HuH-7 (cell line): ENCODE results near the gene RETNLB.

Source experiments
- DNase-seq: peaks from one replicate; pipeline ENCODE4 v3.0.0; 2011; ENCODE audit warnings: low spot score

RETNLB gene, protein sequence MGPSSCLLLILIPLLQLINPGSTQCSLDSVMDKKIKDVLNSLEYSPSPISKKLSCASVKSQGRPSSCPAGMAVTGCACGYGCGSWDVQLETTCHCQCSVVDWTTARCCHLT

GRCh38 chr3:108757404-108757982 lies at the start of gene RETNLB:
TSS of gene RETNLB (minus strand) at chr3:108757410. CDS start at chr3:108757185, 225 bp downstream.
- DNase-seq = no peak

DNA sequence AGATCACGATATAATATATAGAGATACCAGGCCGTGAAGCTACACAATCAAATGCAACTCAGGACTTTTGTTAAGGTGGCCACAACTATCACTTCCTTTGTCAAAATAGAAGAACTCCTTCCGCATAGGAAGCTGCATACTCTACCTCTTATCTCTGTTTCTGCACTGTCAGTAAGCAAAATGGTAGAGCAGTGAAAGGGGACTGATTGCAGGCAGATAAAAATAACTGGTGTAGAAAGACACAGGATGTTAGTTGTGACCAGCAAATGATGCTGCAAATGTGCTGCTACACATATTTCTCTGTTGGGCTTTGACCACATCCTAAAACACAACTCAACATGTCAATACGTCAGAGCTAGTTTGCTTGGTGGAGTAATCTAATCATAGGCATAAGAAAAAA lies 49.1 kb upstream of the RETNLB start:
- DNase-seq = no peak

GRCh38 chr3:108804966-108805365 lies 47.8 kb upstream of the RETNLB start:
- no peak for DNase-seq

- no peak for DNase-seq
These were observed 47.2 kb upstream of the RETNLB start for GRCh38 chr3:108804437-108804836.

GRCh38 chr3:108791473-108791872 lies 34.3 kb upstream of the RETNLB start:
- no peak for DNase-seq

- no peak for DNase-seq
These were observed 23.0 kb upstream of the RETNLB start for GRCh38 chr3:108780235-108780634.

DNA sequence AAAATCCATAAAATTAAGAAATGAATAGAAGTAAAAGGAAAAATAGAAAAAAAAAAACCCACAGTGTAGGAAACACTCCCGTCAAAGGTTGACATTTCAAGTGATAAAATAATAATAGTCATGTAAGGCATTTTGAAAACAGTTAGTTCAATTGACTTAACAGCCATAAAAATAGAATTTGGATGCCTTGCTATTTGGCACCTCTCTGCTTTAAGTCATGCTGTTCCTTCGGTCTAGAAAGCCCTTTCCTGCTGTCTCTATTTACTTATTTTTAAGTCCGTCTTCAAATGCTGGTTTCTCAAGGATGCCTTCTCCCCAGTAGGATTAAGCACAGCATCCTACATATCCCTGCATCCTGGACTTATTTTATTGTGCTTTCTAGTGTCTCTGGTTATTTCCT lies 22.3 kb upstream of the RETNLB start:
- DNase-seq = no peak

GRCh38 chr3:108775649-108776048 lies 18.4 kb upstream of the RETNLB start:
- no peak for DNase-seq

- DNase-seq = no peak
These were observed 10.0 kb upstream of the RETNLB start for GRCh38 chr3:108767253-108767652.

- DNase-seq = no peak
These were observed 1.5 kb downstream of the RETNLB start for GRCh38 chr3:108755686-108756085.

- no peak for DNase-seq
These were observed 12.4 kb downstream of the RETNLB start for GRCh38 chr3:108744762-108745161.

DNA sequence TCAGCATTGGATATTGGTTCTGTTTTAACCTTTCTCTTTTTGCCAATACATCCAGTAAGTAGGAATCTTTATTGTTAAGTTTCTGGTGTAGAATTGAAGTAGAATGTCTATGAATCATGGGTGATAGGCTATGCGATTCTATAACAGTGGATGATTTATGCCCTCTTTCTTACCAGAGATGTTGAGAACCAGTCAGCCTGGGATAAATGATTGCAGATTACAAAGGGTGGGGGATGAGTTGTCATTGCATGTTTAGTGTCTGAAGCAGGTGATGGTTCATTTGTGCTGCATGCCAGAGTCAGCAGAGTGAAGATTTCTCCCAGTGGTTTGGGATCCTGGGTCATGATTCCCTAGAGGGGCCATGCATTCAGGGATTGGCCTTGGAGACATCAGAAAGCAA lies 14.3 kb downstream of the RETNLB start:
- DNase-seq = no peak

- DNase-seq = no peak
These were observed 20.4 kb downstream of the RETNLB start for GRCh38 chr3:108736821-108737220.

- no peak for DNase-seq
These were observed 28.3 kb downstream of the RETNLB start for GRCh38 chr3:108728934-108729333.

- DNase-seq = no peak
These were observed 29.1 kb downstream of the RETNLB start for GRCh38 chr3:108728105-108728504.

DNA sequence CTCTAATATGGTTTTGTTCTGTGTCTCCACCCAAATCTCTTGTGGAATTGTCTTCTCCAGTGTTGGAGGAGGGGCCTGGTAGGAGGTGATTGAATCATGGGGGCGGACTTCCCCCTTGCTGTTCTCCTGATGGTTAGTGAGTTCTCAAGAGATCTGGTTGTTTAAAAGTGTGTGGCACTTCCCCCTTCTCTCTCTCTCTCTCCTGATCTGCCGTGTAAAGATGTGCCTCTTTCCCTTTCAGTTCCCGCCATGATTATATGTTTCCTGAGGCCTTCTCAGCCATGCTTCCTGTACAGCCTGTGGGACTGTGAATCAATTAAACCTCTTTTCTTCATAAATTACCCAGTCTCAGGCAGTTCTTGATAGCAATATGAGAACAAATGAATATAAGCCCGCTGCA lies 33.1 kb downstream of the RETNLB start:
- DNase-seq = no peak

GRCh38 chr3:108722724-108723123 lies 34.5 kb downstream of the RETNLB start:
- DNase-seq = no peak

GRCh38 chr3:108719178-108719806 lies 37.9 kb downstream of the RETNLB start:
- no peak for DNase-seq

DNA sequence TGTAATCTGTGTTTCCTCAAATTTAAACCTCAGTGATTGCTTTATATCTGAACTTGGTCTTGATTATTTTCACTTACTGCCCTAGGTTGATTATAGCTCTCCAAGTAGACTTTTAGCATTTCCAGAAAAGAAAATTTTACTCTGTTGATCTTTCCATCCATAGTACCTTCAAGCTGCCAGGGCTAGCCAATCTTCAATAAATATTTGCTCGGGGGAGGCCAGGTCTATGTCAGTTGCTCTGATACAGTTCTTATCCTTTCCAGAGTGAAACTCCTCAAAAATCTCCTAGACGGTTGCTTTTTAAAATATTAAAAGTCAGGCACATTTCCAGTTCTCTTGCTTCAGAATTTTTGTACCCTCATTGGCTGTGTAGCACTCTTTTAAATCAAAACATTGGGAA lies 38.8 kb downstream of the RETNLB start:
- no peak for DNase-seq

- no peak for DNase-seq
These were observed 43.4 kb downstream of the RETNLB start for GRCh38 chr3:108713816-108714215.

GRCh38 chr3:108713009-108713516 lies 44.1 kb downstream of the RETNLB start:
- no peak for DNase-seq
